Neural cell (in vitro differentiated cells): Measurements from ENCODE around the gene PPFIA4. TPM values are rescaled to one million over a fixed set of nuclear protein-coding genes. Genes with fewer than 3 reads are reported as not detected.
A peak's percentile ranks its signal among the peaks of the same experiment; 100 is the strongest.

ENCODE experiments used
- H2AFZ ChIP-seq: fragments of 200-600, 300-800 bp; sonication (generic), shearing (Covaris generic); 2 replicates; pipeline ENCODE4 v1.6.0; 2014; ENCODE audit warnings: low read depth, mild to moderate bottlenecking, antibody characterized with exemption, low read length, moderate library complexity
- H3F3A ChIP-seq: fragments of 200-600 bp; shearing (Covaris generic); 2 replicates; pipeline ENCODE4 v1.6.1; 2016; ENCODE audit warnings: mild to moderate bottlenecking, moderate library complexity, mixed read lengths, antibody characterized with exemption, low read length; ENCODE audit not compliant: insufficient read depth, poor library complexity, severe bottlenecking
- H3K27ac ChIP-seq: fragments of 200-600, 300-800 bp; sonication (generic), shearing (Covaris generic); 2 replicates; pipeline ENCODE4 v1.5.1; 2014; ENCODE audit warnings: mild to moderate bottlenecking, low read length, moderate library complexity
- H3K27me3 ChIP-seq: fragments of 300-800, 200-600 bp; sonication (generic), shearing (Covaris generic); 2 replicates; pipeline ENCODE4 v1.6.0; 2014; ENCODE audit warnings: mild to moderate bottlenecking, low read depth, low read length, moderate library complexity; ENCODE audit not compliant: insufficient read depth
- H3K36me3 ChIP-seq: fragments of 300-800, 200-600 bp; sonication (generic), shearing (Covaris generic); 2 replicates; pipeline ENCODE4 v1.5.1; 2014; ENCODE audit warnings: mild to moderate bottlenecking, antibody characterized with exemption, low read length, moderate library complexity; ENCODE audit not compliant: insufficient read depth
- H3K4me2 ChIP-seq: fragments of 300-800, 200-600 bp; sonication (generic), shearing (Covaris generic); 2 replicates; pipeline ENCODE4 v1.6.0; 2014; ENCODE audit warnings: mild to moderate bottlenecking, low read length
- H3K4me3 ChIP-seq: fragments of 300-800, 200-600 bp; sonication (generic), shearing (Covaris generic); 2 replicates; pipeline ENCODE4 v1.5.1; 2014; ENCODE audit warnings: mild to moderate bottlenecking, low read length, moderate library complexity
- H3K79me2 ChIP-seq: fragments of 200-600 bp; shearing (Covaris generic); replicated peaks from 2 replicates; pipeline ENCODE4 v1.6.0; 2014; ENCODE audit warnings: mild to moderate bottlenecking, low read length, moderate library complexity; ENCODE audit not compliant: insufficient read depth
- H3K9ac ChIP-seq: fragments of 300-800, 200-600 bp; sonication (generic), shearing (Covaris generic); 2 replicates; pipeline ENCODE4 v1.6.1; 2016; ENCODE audit warnings: mild to moderate bottlenecking, low read length, mixed read lengths
- H3K9me2 ChIP-seq: fragments of 200-600 bp; shearing (Covaris generic); 2 replicates; pipeline ENCODE4 v1.6.1; 2016; ENCODE audit warnings: mild to moderate bottlenecking, low read length, mixed read lengths; ENCODE audit not compliant: insufficient read depth
- H3K9me3 ChIP-seq: fragments of 200-600, 300-800 bp; sonication (generic), shearing (Covaris generic); 2 replicates; pipeline ENCODE4 v1.6.1; 2016; ENCODE audit warnings: mild to moderate bottlenecking, mixed run types, low read length, moderate library complexity, mixed read lengths
- H4K20me1 ChIP-seq: fragments of 200-600 bp; shearing (Covaris generic); 2 replicates; pipeline ENCODE4 v1.6.1; 2016; ENCODE audit warnings: mild to moderate bottlenecking, mixed run types; ENCODE audit not compliant: insufficient read depth
- CTCF ChIP-seq: fragments of 450-650 bp; IDR thresholded peaks from 2 replicates; pipeline ENCODE4 v1.5.1; 2014; ENCODE audit warnings: antibody characterized with exemption, mild to moderate bottlenecking, moderate library complexity; ENCODE audit not compliant: poor library complexity, severe bottlenecking
- EP300 ChIP-seq: fragments of 450-650 bp; conservative IDR thresholded peaks from 2 replicates; pipeline ENCODE4 v1.6.1; 2014; ENCODE audit warnings: antibody characterized with exemption, mild to moderate bottlenecking, moderate library complexity; ENCODE audit not compliant: poor library complexity, severe bottlenecking
- EZH2 ChIP-seq: fragments of 200-600, 300-800 bp; shearing (Covaris generic), sonication (generic); IDR thresholded peaks from 2 replicates; pipeline ENCODE4 v1.6.1; 2014; ENCODE audit warnings: antibody characterized with exemption, low read length, borderline replicate concordance, mild to moderate bottlenecking; ENCODE audit not compliant: insufficient read depth, poor library complexity, severe bottlenecking
- MXI1 ChIP-seq: fragments of 450-650 bp; conservative IDR thresholded peaks from 2 replicates; pipeline ENCODE4 v1.6.1; 2014; ENCODE audit warnings: antibody characterized with exemption, mild to moderate bottlenecking; ENCODE audit not compliant: poor library complexity, severe bottlenecking
- POLR2AphosphoS5 ChIP-seq: IDR thresholded peaks from 2 replicates; pipeline ENCODE4 v1.6.1; 2012
- RAD21 ChIP-seq: fragments of 450-650 bp; conservative IDR thresholded peaks from 2 replicates; pipeline ENCODE4 v1.6.1; 2014; ENCODE audit warnings: antibody characterized with exemption, mild to moderate bottlenecking, moderate library complexity
- REST ChIP-seq: IDR thresholded peaks from 2 replicates; pipeline ENCODE4 v1.6.1; 2012; ENCODE audit warnings: borderline replicate concordance
- SMC3 ChIP-seq: fragments of 450-650 bp; conservative IDR thresholded peaks from 2 replicates; pipeline ENCODE4 v1.6.1; 2014; ENCODE audit warnings: antibody characterized with exemption, mild to moderate bottlenecking, moderate library complexity; ENCODE audit not compliant: poor library complexity
- TAF1 ChIP-seq: IDR thresholded peaks from 2 replicates; pipeline ENCODE4 v1.6.1; 2012; ENCODE audit warnings: low read depth
- polyA plus RNA-seq: library from polyadenylated mRNA; depleted of rRNA; stranded (reverse); fragments of >200 nt; gene quantifications from 2 replicates; pipeline ENCODE4 v1.2.3, GENCODE V29; 2014

The PPFIA4 gene
- polyA plus RNA-seq, 1 donor from 2014 or later = 1.6 TPM

- peak; percentile 83 for TF ChIP-seq SMC3
- no peak for TF ChIP-seq POLR2AphosphoS5
- no peak for TF ChIP-seq EZH2
- TF ChIP-seq MXI1 = no peak
- TF ChIP-seq REST = no peak
- peak; percentile 80 for TF ChIP-seq RAD21
- no peak for TF ChIP-seq EP300
- TF ChIP-seq CTCF = peak; percentile 87
- TF ChIP-seq TAF1 = no peak
- Histone ChIP-seq H3K27me3 (peaks cover 12% of the 10 kb centered on the region), H2AFZ (no peak overlapping the region), H3K9ac (no peak overlapping the region), H3K4me3 (no peak overlapping the region), H3K79me2 (no peaks in the 10 kb centered on the region), H3F3A (no peaks in the 10 kb centered on the region), H3K9me3 (no peaks in the 10 kb centered on the region), H3K4me2 (no peak overlapping the region), H4K20me1 (no peaks in the 10 kb centered on the region), H3K27ac (no peak overlapping the region), H3K9me2 (no peaks in the 10 kb centered on the region), H3K36me3 (no peaks in the 10 kb centered on the region)
Observed at GRCh38 chr1:202998836-202999750, 27.2 kb upstream of the PPFIA4 start.

- Histone ChIP-seq H3K4me3 (no peak overlapping the region), H3K4me2 (no peak overlapping the region), H3K9me3 (no peaks in the 10 kb centered on the region), H3K9me2 (no peaks in the 10 kb centered on the region), H3F3A (no peaks in the 10 kb centered on the region), H4K20me1 (no peaks in the 10 kb centered on the region), H3K9ac (no peak overlapping the region), H2AFZ (no peak overlapping the region), H3K27me3 (peaks cover 12% of the 10 kb centered on the region), H3K79me2 (no peaks in the 10 kb centered on the region), H3K36me3 (no peaks in the 10 kb centered on the region), H3K27ac (no peak overlapping the region)
- TF ChIP-seq SMC3 = no peak
- TF ChIP-seq TAF1 = no peak
- TF ChIP-seq CTCF = no peak
- no peak for TF ChIP-seq REST
- TF ChIP-seq MXI1 = no peak
- TF ChIP-seq EZH2 = no peak
- TF ChIP-seq RAD21 = no peak
- no peak for TF ChIP-seq POLR2AphosphoS5
- no peak for TF ChIP-seq EP300
Observed at GRCh38 chr1:203000217-203000944, 25.9 kb upstream of the PPFIA4 start.
